ENCODE data around the gene LSAMP. TPM values are rescaled to one million over a fixed set of nuclear protein-coding genes. Genes with fewer than 3 reads are reported as not detected.

LSAMP gene
- total RNA-seq, 2 experiments from 2014 or later = not detected

DNA sequence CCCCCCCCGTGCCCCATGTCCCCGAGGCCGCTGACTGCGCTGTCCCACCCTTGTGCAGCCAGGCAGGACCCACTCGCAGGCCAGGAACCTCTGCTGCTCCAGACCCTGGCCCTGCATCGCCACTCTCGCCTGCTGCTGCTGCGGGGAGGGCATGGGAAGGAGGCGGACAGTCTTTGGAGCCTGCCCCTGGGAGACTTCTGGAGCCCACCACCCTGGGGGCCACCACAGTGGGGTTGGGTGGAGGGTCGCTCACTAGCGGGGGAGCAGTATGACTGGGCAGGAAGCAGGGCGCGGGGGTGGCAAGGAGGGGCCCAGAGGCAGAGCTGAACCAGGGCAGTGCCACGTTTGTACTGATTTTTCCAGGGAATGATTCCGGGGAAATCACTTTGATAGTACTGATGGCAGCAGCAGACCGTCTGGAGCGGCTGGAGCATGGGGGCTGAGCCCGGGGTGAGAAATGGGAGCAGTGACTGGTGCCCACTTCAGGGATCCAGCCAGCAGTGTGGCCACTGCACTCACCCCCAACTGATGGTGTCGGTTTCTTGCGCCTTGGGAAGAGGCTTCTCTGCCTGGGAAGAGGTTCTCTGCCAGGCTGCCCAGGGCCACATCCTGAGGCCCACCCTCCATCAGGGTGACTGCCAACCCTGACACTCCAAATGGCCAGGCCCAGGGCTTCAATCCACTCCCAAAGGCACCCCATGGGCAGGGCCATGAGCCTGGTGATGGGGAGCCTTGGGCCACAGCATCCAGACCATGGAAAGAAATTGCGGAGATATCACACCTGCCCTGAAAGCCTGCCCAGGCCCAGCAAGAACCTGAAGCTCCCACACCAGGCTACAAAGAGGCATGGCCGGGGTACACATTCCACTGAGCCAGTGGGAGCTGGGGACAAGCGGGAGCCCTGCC is 53.7 kb downstream of the LSAMP start:
- ATAC-seq (no peak), DNase-seq (no peak)
- H3K27ac Mint-ChIP-seq = no peak overlapping the region
- H3K4me1 Mint-ChIP-seq (ENCODE audit: low read depth) = no peaks in the 10 kb centered on the region
- TF ChIP-seq, protein P1, sequence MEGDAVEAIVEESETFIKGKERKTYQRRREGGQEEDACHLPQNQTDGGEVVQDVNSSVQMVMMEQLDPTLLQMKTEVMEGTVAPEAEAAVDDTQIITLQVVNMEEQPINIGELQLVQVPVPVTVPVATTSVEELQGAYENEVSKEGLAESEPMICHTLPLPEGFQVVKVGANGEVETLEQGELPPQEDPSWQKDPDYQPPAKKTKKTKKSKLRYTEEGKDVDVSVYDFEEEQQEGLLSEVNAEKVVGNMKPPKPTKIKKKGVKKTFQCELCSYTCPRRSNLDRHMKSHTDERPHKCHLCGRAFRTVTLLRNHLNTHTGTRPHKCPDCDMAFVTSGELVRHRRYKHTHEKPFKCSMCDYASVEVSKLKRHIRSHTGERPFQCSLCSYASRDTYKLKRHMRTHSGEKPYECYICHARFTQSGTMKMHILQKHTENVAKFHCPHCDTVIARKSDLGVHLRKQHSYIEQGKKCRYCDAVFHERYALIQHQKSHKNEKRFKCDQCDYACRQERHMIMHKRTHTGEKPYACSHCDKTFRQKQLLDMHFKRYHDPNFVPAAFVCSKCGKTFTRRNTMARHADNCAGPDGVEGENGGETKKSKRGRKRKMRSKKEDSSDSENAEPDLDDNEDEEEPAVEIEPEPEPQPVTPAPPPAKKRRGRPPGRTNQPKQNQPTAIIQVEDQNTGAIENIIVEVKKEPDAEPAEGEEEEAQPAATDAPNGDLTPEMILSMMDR (IDR thresholded peaks at IDR 0.05) = no peak
- CTCF ChIA-PET = no interaction called here
- peaks cover 2% of the 10 kb centered on the region for H3K9me3 Mint-ChIP-seq
- no peaks in the 10 kb centered on the region for H3K36me3 Mint-ChIP-seq (ENCODE audit: low read depth)
- H3K4me3 Mint-ChIP-seq = no peak overlapping the region
- H3K27me3 Mint-ChIP-seq = no peaks in the 10 kb centered on the region
- intact Hi-C loops (cut with micrococcal nuclease) = no loop called here
- POLR2A ChIA-PET = no interaction called here

DNA sequence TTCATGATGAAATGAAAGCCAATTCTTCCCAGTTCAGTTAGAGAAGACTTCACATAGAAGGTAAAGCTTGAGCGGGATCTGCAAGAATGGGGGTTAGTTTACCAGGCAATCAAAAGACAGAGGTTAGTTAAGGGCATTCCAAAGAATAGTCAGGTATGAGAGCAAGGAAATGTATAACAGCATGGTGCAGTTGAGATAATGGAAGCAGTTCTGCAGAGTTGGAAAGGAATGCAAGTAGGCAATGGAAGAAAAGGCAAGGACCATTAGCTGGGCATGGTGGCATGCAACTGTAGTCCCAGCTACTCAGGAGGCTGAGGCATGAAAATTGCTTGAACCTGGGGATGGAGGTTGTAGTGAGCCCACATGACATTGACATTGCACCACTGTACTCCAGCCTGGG is 55.0 kb downstream of the LSAMP start:
- Mint-ChIP-seq H3K36me3 (ENCODE audit: low read depth) (no peaks in the 10 kb centered on the region), H3K4me3 (no peak overlapping the region), H3K9me3 (peaks cover 2% of the 10 kb centered on the region), H3K4me1 (ENCODE audit: low read depth) (no peaks in the 10 kb centered on the region), H3K27me3 (no peaks in the 10 kb centered on the region), H3K27ac (no peak overlapping the region)
- POLR2A ChIA-PET = no interaction called here
- CTCF ChIA-PET = no interaction called here
- ATAC-seq (no peak), DNase-seq (no peak)
- intact Hi-C loops (cut with micrococcal nuclease) = no loop called here
- TF ChIP-seq, protein P1 (IDR thresholded peaks at IDR 0.05) = no peak

DNA sequence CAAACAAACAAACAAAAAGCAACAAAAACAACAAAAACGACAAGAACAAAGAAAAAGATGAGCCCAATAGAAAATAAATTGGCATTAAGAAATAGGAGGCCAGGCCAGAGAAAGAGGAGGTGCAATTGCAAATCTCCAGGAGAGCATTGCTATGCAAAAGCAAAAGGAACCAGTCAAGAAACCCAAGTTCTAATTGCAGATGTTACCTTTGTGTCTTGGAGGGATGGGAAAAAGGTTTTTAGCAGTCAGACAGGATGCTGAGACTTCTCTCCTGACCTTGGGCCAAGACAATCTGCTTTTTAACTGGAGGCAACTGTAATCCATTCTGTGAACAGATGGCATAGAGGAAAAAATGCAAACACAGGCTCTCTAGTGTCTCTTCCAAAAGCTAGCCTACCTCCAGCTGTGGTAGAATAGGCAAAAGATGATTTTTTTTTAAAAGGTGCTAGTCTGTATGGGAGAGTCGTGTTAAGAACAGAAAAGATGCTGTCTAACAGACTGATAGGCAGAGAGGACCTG is 56.4 kb downstream of the LSAMP start:
- H3K27me3 Mint-ChIP-seq = no peaks in the 10 kb centered on the region
- CTCF ChIA-PET = no interaction called here
- no peaks in the 10 kb centered on the region for H3K4me1 Mint-ChIP-seq (ENCODE audit: low read depth)
- ATAC-seq = no peak
- H3K4me3 Mint-ChIP-seq = no peak overlapping the region
- DNase-seq = no peak
- peaks cover 2% of the 10 kb centered on the region for H3K9me3 Mint-ChIP-seq
- POLR2A ChIA-PET = no interaction called here
- no peak overlapping the region for H3K27ac Mint-ChIP-seq
- TF ChIP-seq, protein P1 (IDR thresholded peaks at IDR 0.05) = no peak
- intact Hi-C loops (cut with micrococcal nuclease) = no loop called here
- H3K36me3 Mint-ChIP-seq (ENCODE audit: low read depth) = no peaks in the 10 kb centered on the region

DNA sequence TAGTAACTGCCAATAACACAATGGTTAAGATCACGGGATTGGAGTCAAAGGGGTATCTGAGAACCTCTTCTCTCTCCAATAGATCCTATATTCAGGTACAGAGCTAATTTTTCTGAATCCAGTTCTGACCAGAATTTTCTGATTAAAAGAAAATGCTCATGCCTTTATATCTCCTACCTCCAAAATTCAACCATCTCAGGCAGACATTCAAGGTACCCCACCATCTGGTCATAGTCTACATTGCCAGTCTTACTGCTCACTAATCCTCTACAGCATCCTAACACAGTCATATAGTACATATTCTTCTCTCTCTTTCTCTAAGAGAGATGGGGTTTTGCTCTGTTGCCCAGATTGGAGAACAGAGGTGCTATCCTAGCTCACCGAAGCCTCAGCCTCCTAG is 59.1 kb downstream of the LSAMP start:
- no peaks in the 10 kb centered on the region for H3K27me3 Mint-ChIP-seq
- POLR2A ChIA-PET = no interaction called here
- no peak for ATAC-seq

DNA sequence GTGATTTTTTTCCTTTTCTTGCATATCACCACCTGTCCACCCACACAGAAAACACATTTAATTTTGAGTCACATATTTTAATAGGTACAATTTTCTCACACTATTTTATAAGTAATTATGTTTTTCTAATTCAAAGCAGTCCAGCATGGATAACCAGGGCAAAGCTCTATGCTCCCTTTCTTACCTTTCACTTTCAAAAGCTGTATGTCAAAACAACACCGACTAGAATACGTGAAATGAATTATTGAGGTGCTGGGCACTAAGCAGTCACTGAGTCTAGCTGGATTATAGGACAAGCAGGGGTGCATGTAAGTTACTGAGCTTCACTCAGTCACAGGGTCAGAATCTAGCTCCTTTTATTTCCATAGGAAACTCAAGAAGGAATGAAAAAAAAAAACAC is 60.6 kb downstream of the LSAMP start:
- POLR2A ChIA-PET = no interaction called here
- Mint-ChIP-seq H3K4me3 (no peak overlapping the region), H3K4me1 (ENCODE audit: low read depth) (no peaks in the 10 kb centered on the region), H3K27me3 (no peaks in the 10 kb centered on the region), H3K9me3 (peaks cover 5% of the 10 kb centered on the region), H3K27ac (no peak overlapping the region), H3K36me3 (ENCODE audit: low read depth) (no peaks in the 10 kb centered on the region)
- ATAC-seq (no peak), DNase-seq (no peak)
- CTCF ChIA-PET = no interaction called here
- TF ChIP-seq, protein P1 (IDR thresholded peaks at IDR 0.05) = no peak
- intact Hi-C loops (cut with micrococcal nuclease) = no loop called here

More for the DNA sequence above, 59.1 kb downstream of the LSAMP start:
- no peak overlapping the region for H3K4me3 Mint-ChIP-seq
- TF ChIP-seq, protein P1 (IDR thresholded peaks at IDR 0.05) = no peak
- intact Hi-C loops (cut with micrococcal nuclease) = no loop called here
- CTCF ChIA-PET = no interaction called here
- no peak overlapping the region for H3K27ac Mint-ChIP-seq
- H3K9me3 Mint-ChIP-seq = peaks cover 5% of the 10 kb centered on the region
- no peaks in the 10 kb centered on the region for H3K36me3 Mint-ChIP-seq (ENCODE audit: low read depth)
- DNase-seq = no peak
- H3K4me1 Mint-ChIP-seq (ENCODE audit: low read depth) = no peaks in the 10 kb centered on the region

Data from activated CD8-positive, alpha-beta T cell treated with anti-CD3 and anti-CD28 coated beads for 36 hours (primary cell).